Neural cell (in vitro differentiated cells): ENCODE results near the gene COL23A1. TPM values are rescaled to one million over a fixed set of nuclear protein-coding genes. Genes with fewer than 3 reads are reported as not detected.

Source experiments
- H2AFZ ChIP-seq: fragments of 200-600, 300-800 bp; sonication (generic), shearing (Covaris generic); 2 replicates; pipeline ENCODE4 v1.6.0; 2014; ENCODE audit warnings: low read depth, mild to moderate bottlenecking, antibody characterized with exemption, low read length, moderate library complexity
- H3F3A ChIP-seq: fragments of 200-600 bp; shearing (Covaris generic); 2 replicates; pipeline ENCODE4 v1.6.1; 2016; ENCODE audit warnings: mild to moderate bottlenecking, moderate library complexity, mixed read lengths, antibody characterized with exemption, low read length; ENCODE audit not compliant: insufficient read depth, poor library complexity, severe bottlenecking
- H3K27ac ChIP-seq: fragments of 200-600, 300-800 bp; sonication (generic), shearing (Covaris generic); 2 replicates; pipeline ENCODE4 v1.5.1; 2014; ENCODE audit warnings: mild to moderate bottlenecking, low read length, moderate library complexity
- H3K27me3 ChIP-seq: fragments of 300-800, 200-600 bp; sonication (generic), shearing (Covaris generic); 2 replicates; pipeline ENCODE4 v1.6.0; 2014; ENCODE audit warnings: mild to moderate bottlenecking, low read depth, low read length, moderate library complexity; ENCODE audit not compliant: insufficient read depth
- H3K36me3 ChIP-seq: fragments of 300-800, 200-600 bp; sonication (generic), shearing (Covaris generic); 2 replicates; pipeline ENCODE4 v1.5.1; 2014; ENCODE audit warnings: mild to moderate bottlenecking, antibody characterized with exemption, low read length, moderate library complexity; ENCODE audit not compliant: insufficient read depth
- H3K4me2 ChIP-seq: fragments of 300-800, 200-600 bp; sonication (generic), shearing (Covaris generic); 2 replicates; pipeline ENCODE4 v1.6.0; 2014; ENCODE audit warnings: mild to moderate bottlenecking, low read length
- H3K4me3 ChIP-seq: fragments of 300-800, 200-600 bp; sonication (generic), shearing (Covaris generic); 2 replicates; pipeline ENCODE4 v1.5.1; 2014; ENCODE audit warnings: mild to moderate bottlenecking, low read length, moderate library complexity
- H3K79me2 ChIP-seq: fragments of 200-600 bp; shearing (Covaris generic); replicated peaks from 2 replicates; pipeline ENCODE4 v1.6.0; 2014; ENCODE audit warnings: mild to moderate bottlenecking, low read length, moderate library complexity; ENCODE audit not compliant: insufficient read depth
- H3K9ac ChIP-seq: fragments of 300-800, 200-600 bp; sonication (generic), shearing (Covaris generic); 2 replicates; pipeline ENCODE4 v1.6.1; 2016; ENCODE audit warnings: mild to moderate bottlenecking, low read length, mixed read lengths
- H3K9me2 ChIP-seq: fragments of 200-600 bp; shearing (Covaris generic); 2 replicates; pipeline ENCODE4 v1.6.1; 2016; ENCODE audit warnings: mild to moderate bottlenecking, low read length, mixed read lengths; ENCODE audit not compliant: insufficient read depth
- H3K9me3 ChIP-seq: fragments of 200-600, 300-800 bp; sonication (generic), shearing (Covaris generic); 2 replicates; pipeline ENCODE4 v1.6.1; 2016; ENCODE audit warnings: mild to moderate bottlenecking, mixed run types, low read length, moderate library complexity, mixed read lengths
- H4K20me1 ChIP-seq: fragments of 200-600 bp; shearing (Covaris generic); 2 replicates; pipeline ENCODE4 v1.6.1; 2016; ENCODE audit warnings: mild to moderate bottlenecking, mixed run types; ENCODE audit not compliant: insufficient read depth
- CTCF ChIP-seq: fragments of 450-650 bp; IDR thresholded peaks from 2 replicates; pipeline ENCODE4 v1.5.1; 2014; ENCODE audit warnings: antibody characterized with exemption, mild to moderate bottlenecking, moderate library complexity; ENCODE audit not compliant: poor library complexity, severe bottlenecking
- EP300 ChIP-seq: fragments of 450-650 bp; conservative IDR thresholded peaks from 2 replicates; pipeline ENCODE4 v1.6.1; 2014; ENCODE audit warnings: antibody characterized with exemption, mild to moderate bottlenecking, moderate library complexity; ENCODE audit not compliant: poor library complexity, severe bottlenecking
- EZH2 ChIP-seq: fragments of 200-600, 300-800 bp; shearing (Covaris generic), sonication (generic); IDR thresholded peaks from 2 replicates; pipeline ENCODE4 v1.6.1; 2014; ENCODE audit warnings: antibody characterized with exemption, low read length, borderline replicate concordance, mild to moderate bottlenecking; ENCODE audit not compliant: insufficient read depth, poor library complexity, severe bottlenecking
- MXI1 ChIP-seq: fragments of 450-650 bp; conservative IDR thresholded peaks from 2 replicates; pipeline ENCODE4 v1.6.1; 2014; ENCODE audit warnings: antibody characterized with exemption, mild to moderate bottlenecking; ENCODE audit not compliant: poor library complexity, severe bottlenecking
- POLR2AphosphoS5 ChIP-seq: IDR thresholded peaks from 2 replicates; pipeline ENCODE4 v1.6.1; 2012
- RAD21 ChIP-seq: fragments of 450-650 bp; conservative IDR thresholded peaks from 2 replicates; pipeline ENCODE4 v1.6.1; 2014; ENCODE audit warnings: antibody characterized with exemption, mild to moderate bottlenecking, moderate library complexity
- REST ChIP-seq: IDR thresholded peaks from 2 replicates; pipeline ENCODE4 v1.6.1; 2012; ENCODE audit warnings: borderline replicate concordance
- SMC3 ChIP-seq: fragments of 450-650 bp; conservative IDR thresholded peaks from 2 replicates; pipeline ENCODE4 v1.6.1; 2014; ENCODE audit warnings: antibody characterized with exemption, mild to moderate bottlenecking, moderate library complexity; ENCODE audit not compliant: poor library complexity
- TAF1 ChIP-seq: IDR thresholded peaks from 2 replicates; pipeline ENCODE4 v1.6.1; 2012; ENCODE audit warnings: low read depth
- polyA plus RNA-seq: library from polyadenylated mRNA; depleted of rRNA; stranded (reverse); fragments of >200 nt; gene quantifications from 2 replicates; pipeline ENCODE4 v1.2.3, GENCODE V29; 2014

COL23A1 gene
- polyA plus RNA-seq, 1 donor from 2014 or later = not detected

- Histone ChIP-seq H3F3A (no peaks in the 10 kb centered on the region), H3K27ac (no peak overlapping the region), H3K9ac (no peak overlapping the region), H3K79me2 (no peaks in the 10 kb centered on the region), H2AFZ (no peak overlapping the region), H3K36me3 (no peaks in the 10 kb centered on the region), H3K27me3 (no peaks in the 10 kb centered on the region), H4K20me1 (no peaks in the 10 kb centered on the region), H3K4me2 (no peak overlapping the region), H3K9me2 (no peaks in the 10 kb centered on the region), H3K4me3 (no peak overlapping the region), H3K9me3 (no peaks in the 10 kb centered on the region)
- TF ChIP-seq MXI1 (no peak), TAF1 (no peak), EP300 (no peak)
Measured at GRCh38 chr5:178259623-178260536, 330.3 kb downstream of the COL23A1 start.

GRCh38 chr5:178257650-178258049 is 332.5 kb downstream of the COL23A1 start:
- Histone ChIP-seq H3K9me3 (no peaks in the 10 kb centered on the region), H3K36me3 (no peaks in the 10 kb centered on the region), H3K79me2 (no peaks in the 10 kb centered on the region), H2AFZ (no peak overlapping the region), H3K9ac (no peak overlapping the region), H3K4me3 (no peak overlapping the region), H3K27ac (no peak overlapping the region), H4K20me1 (no peaks in the 10 kb centered on the region), H3F3A (no peaks in the 10 kb centered on the region), H3K27me3 (no peaks in the 10 kb centered on the region), H3K9me2 (no peaks in the 10 kb centered on the region), H3K4me2 (no peak overlapping the region)
- TF ChIP-seq CTCF = no peak
- TF ChIP-seq MXI1 = no peak
- no peak for TF ChIP-seq SMC3
- no peak for TF ChIP-seq TAF1
- no peak for TF ChIP-seq RAD21
- no peak for TF ChIP-seq REST
- TF ChIP-seq EP300 = no peak
- TF ChIP-seq POLR2AphosphoS5 = no peak
- TF ChIP-seq EZH2 = no peak
